Body of pancreas (tissue), 4 donors: Measurements from ENCODE around the gene PPP1R7.

Experiments used
- CTCF ChIP-seq, 7 experiments: fragments of 450-650 bp in 4 of 7; fragments of 200-600 bp in 3 of 7; sonication (generic) in 3 of 7; IDR thresholded peaks; one replicate each; pipeline ENCODE4 v1.5.1; 2016 to 2019; ENCODE audit warnings: antibody characterized with exemption in 7 of 7
- POLR2A ChIP-seq, 3 donors: fragments of 450-650 bp; IDR thresholded peaks; one replicate each; pipeline ENCODE4 v1.6.1; 2016; ENCODE audit warnings: antibody characterized with exemption in 3 of 3, mild to moderate bottlenecking in 2 of 3

- TF ChIP-seq CTCF (IDR thresholded peaks at IDR 0.05) (no peak), POLR2A (IDR thresholded peaks at IDR 0.05) (no peak)
Observed at GRCh38 chr2:241134711-241135110, 15.6 kb upstream of the PPP1R7 start.
